ENCODE data around the gene SEC24D.
A peak's percentile ranks its signal among the peaks of the same experiment; 100 is the strongest.

Gene SEC24D

DNA sequence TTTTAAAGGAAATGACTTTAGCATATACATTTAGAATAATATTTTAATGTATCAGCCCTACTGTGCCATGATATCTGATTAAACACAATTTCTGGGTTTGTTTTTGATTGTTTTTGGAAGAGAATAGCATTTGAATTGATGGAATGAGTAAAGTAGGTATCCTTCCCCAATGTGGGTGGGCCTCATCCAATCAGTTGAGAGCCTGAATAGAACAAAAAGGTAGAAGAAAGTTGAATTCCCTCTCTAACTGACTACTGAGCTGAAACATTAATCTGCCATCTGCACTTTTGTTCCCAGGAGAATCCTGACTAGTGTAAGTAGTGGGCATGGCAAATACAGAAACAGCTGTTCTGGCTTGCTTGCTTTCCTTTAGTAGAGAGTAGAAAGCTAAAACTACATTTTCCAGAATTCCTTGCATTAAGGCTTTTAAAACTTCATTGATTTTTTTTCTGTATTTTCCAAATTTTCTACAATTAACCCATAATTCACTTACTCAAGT lies 9.7 kb upstream of the SEC24D start:
- no peak for DNase-seq (ENCODE audit: low read depth in 3 of 3)

DNA sequence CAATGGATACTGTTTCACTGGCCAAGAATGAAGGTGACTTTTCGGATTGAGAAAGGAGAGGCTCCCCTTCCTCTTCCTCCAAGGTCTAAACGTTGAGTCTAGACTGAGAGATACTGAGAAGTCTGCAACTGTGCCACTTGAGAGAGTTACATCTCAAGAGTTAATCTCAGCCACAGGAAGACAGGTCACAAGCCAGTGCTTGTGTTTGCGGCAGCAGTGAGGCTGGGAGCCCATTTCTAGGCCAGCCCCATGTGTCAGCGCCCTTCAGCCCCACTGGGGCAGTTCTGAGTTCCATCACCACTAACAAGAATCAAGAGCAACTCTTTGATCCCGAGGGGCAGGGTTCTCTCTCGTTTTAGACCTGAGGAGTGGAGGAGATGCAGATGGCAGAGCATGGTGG lies 7.3 kb upstream of the SEC24D start:
- no peak for DNase-seq (ENCODE audit: low read depth in 3 of 3)

DNA sequence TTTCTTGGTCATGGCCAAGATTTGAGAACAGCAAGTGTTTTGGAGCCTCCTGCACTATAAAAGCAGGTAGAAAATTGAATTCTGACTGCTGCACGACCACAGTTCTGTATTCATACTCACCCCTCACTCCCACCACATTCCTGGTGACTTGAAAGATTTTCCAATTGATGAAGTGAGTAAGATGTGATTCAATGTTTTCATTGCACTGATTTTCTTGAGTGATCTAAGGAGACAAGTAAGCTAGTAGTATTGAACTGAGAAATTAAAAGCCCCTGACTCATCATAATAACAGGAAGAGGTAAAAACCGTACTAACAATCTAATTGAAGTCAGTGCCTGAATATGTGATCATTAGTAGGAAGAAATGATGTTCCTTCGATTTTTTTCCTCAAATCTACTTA lies 6.1 kb upstream of the SEC24D start:
- no peak for DNase-seq (ENCODE audit: low read depth in 3 of 3)

DNA sequence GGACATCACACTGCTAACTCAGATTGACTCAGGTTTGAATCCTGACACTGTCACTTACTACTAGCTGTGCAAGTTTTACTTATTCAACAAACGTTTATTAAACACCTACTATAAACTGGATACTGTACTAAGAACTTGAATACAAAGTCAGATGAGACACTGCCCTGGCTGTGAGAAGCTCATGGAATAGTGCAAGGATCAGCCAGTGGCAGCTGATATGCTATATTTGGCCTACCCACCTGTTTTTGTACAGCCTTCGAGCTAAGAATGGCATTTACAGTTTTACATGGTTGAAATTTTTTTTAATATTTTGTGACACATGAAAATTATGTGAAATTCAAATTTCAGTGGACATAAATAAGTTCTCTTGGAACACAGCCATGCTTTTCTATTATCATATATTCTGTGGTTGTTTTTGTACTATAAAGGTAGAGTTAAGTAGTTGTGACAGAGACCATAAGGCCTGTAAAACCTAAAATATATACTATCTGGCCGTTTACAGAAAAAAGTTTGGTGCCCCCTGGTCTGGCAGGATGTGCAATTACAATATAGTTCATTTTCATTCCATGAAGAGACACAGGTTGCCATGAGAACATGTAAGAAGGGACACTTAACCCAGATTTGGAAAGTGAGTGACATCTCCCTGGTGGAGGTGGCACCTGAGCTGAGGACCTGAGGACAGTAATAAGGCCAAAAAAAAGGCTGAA lies 3.4 kb upstream of the SEC24D start:
- DNase-seq (ENCODE audit: low read depth in 3 of 3) = no peak

DNA sequence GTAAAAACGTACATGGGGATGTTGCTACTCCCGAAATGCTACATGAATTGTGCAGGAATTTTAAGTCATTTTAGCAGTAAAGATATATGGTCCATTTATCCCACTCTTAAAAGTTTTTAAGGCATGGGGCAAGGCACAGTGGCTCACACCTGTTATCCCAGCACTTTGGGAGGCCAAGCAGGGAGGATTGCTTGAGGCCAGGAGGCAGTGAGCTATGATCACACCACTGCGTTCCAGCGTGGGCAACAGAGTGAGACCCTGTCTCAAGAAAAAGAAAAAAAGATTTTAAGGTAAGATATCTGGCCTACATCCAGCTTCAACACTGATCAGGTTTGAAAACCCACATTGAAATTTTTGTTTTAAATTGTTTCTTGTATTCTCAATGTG lies 1.2 kb upstream of the SEC24D start:
- DNase-seq (ENCODE audit: low read depth in 3 of 3) = no peak

DNA sequence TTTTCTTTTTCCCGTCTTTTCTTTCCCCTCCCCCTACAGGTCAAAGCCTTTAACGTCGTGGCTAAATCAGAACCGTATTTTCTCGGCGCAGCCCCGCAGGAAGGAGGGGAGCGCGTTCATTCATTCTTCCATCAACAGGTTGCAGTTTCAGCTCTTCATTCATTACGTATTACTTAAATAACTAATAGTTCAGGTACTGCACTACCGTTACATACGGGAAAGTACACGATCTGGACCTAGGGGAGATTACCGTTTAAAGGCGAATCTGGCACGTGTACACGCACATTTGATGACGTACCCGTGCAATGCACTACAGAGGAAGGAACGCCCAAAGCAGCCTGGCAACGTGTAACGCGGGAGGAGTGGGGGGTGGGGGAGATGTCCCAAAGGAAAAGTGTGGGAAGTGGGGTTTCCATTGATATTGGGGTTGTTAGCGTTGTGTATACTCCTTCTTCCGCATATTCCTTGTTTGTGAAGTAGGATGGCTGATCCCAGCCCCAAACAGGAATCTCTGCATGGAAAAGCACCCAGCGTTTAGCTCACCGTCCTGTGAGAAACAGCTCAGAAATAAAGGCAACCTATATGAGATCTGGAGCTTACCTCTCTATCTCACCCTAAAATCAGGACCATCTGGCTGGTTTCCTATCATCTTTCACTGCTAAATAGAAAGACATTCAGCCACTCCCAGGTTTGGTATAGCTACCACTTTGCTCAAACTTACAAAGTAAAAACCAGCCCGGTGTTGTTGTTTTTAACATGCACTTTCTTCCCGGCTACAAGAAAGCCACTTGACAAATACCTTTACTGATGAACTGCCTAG lies 585 bp upstream of the SEC24D start:
- peak in 1 of 3 experiments; percentile 53 for DNase-seq (ENCODE audit: low read depth in 3 of 3)

DNA sequence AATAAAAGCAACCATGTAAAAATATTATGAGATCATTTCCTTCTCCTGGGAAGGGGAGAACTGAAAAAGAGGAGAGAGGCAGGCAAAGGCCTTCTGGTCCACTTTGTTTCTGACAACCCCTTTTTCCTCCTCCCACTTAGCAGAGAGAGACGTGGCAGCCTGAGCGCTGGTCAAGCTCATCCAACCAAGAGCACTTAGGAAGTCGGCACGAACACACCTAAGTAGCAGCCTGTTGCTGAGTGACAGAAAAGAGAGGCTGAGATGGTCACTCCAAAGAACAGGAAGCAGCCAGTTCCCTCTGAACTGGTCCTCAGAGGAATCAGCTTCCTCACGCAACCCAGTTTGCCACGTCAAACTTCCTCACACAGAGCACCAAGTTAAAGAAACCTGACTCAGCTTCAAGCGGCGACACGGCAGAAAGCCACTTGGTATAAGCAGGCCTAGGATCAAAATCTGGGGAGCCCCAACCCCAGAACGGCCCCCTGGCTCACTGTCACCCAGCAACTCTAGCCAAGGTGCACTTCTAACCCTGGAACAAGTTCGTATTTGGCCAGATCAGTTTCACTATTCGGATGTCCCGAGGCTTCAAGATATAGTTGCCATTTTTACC lies 861 bp downstream of the SEC24D start:
- peak in 1 of 3 experiments; percentile 43 for DNase-seq (ENCODE audit: low read depth in 3 of 3)

DNA sequence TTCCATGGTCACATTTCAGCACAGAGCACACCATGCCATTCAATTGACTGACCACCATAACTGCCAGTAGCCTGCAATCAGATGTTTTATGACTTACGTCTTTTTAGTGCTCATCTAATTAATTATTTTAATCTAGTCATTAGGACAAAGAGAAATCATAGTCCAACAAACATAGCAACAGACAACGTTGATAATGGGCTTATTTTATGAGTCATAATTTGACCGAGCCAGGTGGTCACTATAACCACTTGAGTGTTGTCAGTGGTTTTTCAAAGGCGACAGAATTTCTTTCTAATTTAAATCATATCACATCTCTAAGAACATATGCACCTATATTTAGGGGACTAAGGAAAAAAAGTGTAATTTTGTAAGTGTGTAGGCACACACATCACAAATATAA lies 1.9 kb downstream of the SEC24D start:
- no peak for DNase-seq (ENCODE audit: low read depth in 3 of 3)

DNA sequence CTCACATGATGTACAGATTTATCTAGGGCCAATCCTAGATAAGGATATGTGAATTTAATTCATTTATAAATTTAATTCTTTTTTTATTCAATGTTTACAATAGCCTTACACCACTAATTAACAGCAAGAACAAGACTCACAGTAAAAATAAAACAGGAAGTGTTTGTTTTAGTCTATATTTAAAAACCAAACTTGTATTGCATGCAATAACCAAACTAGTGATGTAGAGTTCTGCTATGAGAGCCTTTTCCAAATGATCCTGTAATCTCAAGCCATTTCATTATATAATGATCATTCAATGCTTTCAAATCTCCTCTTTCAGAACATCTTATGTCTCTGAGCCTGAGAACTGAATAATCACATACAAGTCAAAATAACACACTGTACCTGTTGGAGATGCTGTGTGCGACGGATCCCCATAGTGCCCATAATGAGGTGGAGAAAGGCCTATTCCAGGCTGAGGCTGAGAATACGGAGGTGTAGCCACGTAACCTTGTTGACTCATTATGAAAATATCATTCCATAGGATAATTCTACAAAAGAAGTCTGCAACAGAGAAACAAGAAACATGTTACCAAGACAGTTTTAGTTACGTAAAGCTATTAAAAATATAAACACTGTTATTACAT lies 2.6 kb downstream of the SEC24D start:
- DNase-seq (ENCODE audit: low read depth in 3 of 3) = no peak

DNA sequence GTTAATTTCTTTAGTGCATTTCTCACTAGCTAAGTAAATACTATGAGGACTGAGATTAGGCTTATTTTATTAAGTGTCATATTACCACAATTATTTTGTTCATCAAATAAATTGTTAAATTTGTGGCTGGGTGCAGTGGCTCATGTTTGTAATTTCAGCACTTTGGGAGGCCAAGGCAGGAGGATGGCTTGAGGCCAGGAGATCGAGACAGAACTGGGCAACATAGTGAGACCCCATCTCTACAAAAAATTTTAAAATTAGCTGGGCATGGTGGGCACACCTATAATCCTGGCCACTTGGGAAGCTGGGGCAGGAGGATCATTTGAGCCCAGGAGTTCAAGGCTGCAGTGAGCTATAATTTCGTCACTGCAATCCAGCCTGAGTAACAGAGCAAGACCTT lies 6.8 kb downstream of the SEC24D start:
- no peak for DNase-seq (ENCODE audit: low read depth in 3 of 3)

DNA sequence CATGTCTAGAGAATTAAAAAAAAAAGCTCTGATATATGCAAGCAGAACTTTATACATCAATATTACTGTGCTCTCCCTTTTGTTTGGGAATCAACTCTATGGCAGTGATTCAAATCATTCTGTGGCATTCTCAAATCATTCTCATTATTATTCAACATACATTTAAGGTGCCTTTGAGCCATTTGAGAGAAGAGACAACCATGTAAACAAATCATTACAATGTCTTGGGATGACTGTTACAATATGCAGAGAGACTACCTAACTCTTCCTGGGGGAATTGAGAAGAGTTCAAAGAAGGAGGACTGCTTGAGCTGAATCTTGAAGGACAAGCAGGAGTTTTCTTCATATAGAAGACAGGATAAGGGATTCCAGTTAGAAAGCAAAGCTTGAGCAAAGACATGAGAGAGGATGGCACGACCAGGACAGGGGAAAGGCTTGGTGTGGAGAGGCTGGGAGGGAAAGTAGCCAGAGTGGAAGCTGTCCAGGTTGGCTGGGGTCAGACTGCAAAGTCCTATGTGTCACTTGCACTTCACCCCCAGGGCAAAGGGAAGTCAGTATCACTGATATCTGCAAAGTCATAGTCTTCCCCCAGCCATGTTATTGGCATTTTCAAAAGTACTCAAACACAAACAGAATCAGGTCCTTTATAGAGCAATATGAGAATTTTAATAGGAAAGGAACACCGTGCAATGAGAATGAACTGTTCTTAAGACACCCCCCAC lies 9.0 kb downstream of the SEC24D start:
- DNase-seq (ENCODE audit: low read depth in 3 of 3) = no peak

DNA sequence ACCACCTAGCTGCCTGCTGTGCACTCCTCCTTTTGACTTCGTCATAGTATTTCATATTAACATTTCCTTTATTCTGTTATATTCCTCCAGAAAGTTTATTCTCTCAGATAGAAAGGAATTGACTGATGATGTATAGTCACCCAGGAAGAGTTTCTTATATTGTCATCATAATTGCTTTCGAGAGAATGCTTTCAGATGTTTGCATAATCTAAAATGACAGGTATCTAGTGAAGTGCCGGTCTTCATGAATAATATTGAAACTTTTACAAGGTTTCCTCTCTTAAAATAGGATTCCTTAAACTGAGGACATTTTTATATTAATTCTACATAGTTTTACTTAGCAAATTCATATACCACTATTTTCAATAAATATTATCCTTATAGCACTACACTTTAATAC lies 10.1 kb downstream of the SEC24D start:
- no peak for DNase-seq (ENCODE audit: low read depth in 3 of 3)

DNA sequence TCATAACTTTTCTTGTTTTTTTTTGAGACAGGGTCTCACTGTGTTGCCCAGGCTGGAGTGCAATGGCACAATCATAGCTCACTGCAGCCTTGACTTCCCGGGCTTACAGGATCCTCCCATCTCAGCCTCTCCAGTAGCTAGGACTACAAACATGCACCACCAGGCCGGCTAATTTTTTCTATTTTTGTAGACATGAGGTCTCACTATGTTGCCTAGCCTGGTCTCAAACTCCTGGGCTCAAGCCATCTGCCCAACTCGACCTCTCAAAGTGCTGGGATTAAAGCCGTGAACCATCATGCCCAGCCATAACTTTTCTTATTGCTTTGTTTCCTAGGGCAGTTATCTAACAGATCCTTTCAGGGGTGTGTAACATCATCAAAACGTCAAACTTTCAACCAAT lies 11.8 kb downstream of the SEC24D start:
- no peak for DNase-seq (ENCODE audit: low read depth in 3 of 3)

DNA sequence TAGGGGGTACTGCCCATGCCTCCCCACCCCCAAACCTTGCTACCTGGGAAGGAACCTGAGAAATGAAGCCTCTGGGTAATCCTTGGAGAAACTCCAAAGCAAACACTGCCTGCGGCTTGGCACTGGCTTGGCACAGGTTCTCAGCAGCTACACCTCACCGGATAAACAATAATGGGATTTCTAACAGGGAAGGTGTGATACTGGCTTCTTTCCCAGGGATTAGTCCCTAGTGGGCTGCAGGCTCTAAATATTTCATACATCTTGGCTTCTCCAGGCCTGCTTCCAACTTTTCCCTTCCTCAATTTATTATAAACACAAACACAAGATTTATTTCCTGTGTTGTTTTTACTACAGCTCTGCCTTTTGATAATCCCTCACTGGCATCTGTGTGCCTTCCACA lies 12.5 kb downstream of the SEC24D start:
- no peak for DNase-seq (ENCODE audit: low read depth in 3 of 3)

DNA sequence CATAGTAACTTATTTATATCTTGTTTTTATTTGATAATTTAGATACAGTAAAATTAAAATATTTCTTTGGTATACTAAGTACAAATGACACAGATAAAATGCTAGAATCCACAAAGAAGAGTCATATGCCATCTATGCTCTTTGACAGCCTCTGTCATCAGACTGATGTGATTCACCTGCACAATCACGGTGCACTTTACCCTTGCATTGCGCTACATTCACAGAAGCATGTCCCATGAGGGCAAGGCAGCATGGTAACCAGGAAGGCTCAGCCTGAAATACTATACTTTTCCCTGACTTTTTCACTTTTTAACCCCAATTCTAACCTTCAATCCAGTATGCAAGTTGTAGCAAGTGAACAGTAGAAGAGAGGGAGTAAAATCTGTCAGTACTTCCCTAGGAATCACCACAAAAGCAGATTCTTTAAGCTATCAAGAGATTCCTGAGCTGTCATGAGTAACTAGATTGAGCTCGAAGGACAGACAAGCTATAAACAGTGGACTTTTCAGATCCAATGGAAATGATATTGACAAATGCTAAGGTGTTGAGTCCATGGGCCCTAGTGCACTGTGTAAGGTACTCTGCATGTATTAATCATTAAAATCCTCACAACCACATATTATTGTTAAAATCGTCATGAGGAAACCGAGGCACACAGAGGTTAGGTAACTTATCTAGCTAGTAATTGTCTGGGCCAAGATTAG lies 14.2 kb downstream of the SEC24D start:
- DNase-seq (ENCODE audit: low read depth in 3 of 3) = no peak

DNA sequence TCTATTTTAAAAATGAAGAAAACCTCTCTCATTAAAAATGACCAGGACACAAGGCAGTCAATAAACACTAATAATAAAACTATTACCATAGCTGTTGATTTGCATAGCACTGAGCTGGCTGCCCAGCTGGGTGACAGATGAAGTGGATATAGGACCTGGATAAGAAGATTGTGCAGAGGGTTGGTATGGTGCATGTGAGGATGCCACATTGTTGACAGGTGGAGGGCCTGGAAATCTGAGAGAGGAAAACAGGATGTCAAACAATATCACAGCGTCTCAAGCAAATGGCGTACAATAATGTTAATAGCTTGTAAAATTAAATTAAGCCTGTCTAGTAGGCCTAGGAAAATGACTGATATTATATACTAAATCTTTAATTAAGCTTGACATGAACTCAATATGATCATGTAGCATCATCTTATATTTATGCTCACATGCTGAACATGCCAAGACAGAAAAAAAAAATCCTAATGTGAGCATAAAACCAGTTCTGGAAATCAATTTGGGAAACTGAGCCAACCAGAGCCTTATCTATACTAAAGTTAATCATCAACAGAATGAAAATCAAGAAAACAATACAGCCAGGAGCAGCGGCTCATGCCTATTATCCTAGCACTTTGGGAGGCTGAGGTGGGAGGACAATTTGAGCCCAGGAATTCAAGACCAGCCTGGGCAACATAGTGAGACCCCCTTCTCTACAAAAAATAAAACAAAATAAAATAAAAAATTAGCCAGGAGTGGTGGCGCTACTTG lies 18.6 kb downstream of the SEC24D start:
- no peak for DNase-seq (ENCODE audit: low read depth in 3 of 3)

DNA sequence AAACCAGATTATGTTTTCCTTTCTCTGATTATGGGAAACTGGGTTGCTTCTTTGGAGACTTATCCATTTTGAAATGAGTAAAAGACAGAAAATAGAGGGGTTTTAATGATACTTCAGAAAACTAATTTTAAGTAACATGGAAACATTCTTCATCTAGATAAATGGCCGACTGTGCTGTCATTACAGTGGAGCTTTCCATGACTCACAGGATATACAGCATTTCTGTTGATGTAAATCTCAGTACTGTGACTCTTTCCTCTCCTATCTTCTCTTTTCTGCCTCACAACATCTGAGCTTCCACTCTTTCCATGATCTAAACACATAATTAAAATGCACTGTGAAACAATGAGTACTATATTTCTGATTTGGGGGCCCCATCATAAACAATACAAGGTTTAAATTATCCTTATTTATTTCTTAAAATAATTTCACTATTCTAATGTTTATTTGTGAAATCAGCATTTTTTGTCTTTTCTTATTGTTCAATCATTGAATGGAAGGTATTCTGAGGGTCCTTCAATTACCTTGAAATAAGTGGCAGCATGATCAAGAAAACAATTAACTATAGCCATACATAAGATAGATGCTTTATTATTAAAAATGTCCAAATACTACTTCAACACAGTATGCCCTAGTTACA lies 19.3 kb downstream of the SEC24D start:
- no peak for DNase-seq (ENCODE audit: low read depth in 3 of 3)

DNA sequence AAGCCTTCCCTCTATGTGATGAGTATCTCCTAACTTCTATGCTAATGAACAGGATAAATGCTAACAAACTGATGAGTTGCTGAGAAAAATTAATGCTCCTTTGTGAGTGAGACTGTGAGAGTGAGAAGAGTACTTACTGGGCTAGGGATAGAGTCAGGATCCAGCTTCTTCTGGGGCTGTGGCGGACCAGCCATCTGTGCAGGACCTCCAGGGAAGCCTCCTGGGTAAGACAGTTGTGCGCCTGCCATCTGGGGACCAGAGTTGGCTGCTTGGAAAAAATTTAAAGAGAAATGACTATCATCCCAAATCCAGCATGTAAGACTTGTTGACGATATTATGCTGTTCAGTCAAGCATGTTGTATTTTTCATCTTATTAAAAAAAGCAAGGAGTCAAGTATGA lies 21.0 kb downstream of the SEC24D start:
- no peak for DNase-seq (ENCODE audit: low read depth in 3 of 3)

DNA sequence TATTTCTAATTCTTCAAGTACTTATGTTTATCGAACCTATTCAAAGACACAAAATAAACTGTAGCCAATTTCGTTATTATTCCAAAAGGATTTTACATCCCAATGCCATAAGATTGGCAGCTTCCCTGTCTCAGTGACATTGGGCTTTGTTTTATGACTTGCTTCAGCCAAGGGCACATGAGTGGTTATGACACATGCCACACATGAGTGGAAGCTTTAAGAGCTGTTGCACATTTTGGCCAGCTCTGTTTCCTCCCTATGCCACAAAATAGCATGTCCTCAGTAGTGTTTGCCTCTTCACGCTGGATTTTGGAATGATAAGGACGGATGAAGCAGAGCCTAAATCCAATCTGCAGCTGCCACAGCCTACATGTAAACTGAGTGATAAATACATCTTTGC lies 21.9 kb downstream of the SEC24D start:
- DNase-seq (ENCODE audit: low read depth in 3 of 3) = no peak

DNA sequence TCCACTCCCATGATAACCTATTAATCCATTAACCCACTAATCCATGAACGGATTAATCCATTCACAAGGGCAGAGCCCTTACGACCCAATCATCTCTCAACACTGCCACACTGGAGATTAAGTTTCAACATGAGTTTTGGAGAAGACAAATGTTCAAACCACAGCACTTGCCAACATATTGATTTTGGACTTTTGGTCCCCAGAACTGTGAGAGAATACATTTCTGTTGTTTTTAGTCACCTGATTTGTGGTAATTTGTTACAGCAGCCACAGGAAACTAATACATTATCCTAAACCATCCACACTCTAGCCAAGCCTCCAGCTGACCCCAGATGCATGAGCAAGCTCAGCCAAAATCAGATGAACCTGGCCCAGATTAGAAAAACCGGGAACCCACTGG lies 22.4 kb downstream of the SEC24D start:
- DNase-seq (ENCODE audit: low read depth in 3 of 3) = no peak
